ENCODE data around the gene GREM1. TPM values are rescaled to one million over a fixed set of nuclear protein-coding genes. Genes with fewer than 3 reads are reported as not detected.

Gene GREM1
- total RNA-seq, 4 donors from 2014 or later: 0.31 to 1.0 (median 0.41) TPM; not detected in 1

GRCh38 chr15:32735989-32736700 is 18.3 kb downstream of the GREM1 start:
- TF ChIP-seq POLR2A (IDR thresholded peaks at IDR 0.05): no peak
- TF ChIP-seq, protein P1, sequence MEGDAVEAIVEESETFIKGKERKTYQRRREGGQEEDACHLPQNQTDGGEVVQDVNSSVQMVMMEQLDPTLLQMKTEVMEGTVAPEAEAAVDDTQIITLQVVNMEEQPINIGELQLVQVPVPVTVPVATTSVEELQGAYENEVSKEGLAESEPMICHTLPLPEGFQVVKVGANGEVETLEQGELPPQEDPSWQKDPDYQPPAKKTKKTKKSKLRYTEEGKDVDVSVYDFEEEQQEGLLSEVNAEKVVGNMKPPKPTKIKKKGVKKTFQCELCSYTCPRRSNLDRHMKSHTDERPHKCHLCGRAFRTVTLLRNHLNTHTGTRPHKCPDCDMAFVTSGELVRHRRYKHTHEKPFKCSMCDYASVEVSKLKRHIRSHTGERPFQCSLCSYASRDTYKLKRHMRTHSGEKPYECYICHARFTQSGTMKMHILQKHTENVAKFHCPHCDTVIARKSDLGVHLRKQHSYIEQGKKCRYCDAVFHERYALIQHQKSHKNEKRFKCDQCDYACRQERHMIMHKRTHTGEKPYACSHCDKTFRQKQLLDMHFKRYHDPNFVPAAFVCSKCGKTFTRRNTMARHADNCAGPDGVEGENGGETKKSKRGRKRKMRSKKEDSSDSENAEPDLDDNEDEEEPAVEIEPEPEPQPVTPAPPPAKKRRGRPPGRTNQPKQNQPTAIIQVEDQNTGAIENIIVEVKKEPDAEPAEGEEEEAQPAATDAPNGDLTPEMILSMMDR (IDR thresholded peaks at IDR 0.05 in 4 of 5, conservative IDR thresholded peaks at IDR 0.05 in 1 of 5): no peak
- ATAC-seq (no peak), DNase-seq (no peak)
- in situ Hi-C loops (cut with MboI; ENCODE audit: low sequenced_read_pairs in 4 of 4): no loop called here
- H3K4me1 ChIP-seq: no peaks in the 10 kb centered on the region
- H3K27me3 ChIP-seq: no peaks in the 10 kb centered on the region
- H3K4me3 ChIP-seq: no peak overlapping the region
- H3K27ac ChIP-seq: no peak overlapping the region
- intact Hi-C loops (cut with DNase I; ENCODE audit: low total_unique reads): no loop called here
- H3K36me3 ChIP-seq: no peaks in the 10 kb centered on the region
- H3K9me3 ChIP-seq: no peaks in the 10 kb centered on the region

GRCh38 chr15:32736701-32737061 is 18.9 kb downstream of the GREM1 start:
- in situ Hi-C loops (cut with MboI; ENCODE audit: low sequenced_read_pairs in 4 of 4): no loop called here
- TF ChIP-seq, protein P1 (IDR thresholded peaks at IDR 0.05 in 4 of 5, conservative IDR thresholded peaks at IDR 0.05 in 1 of 5): no peak
- TF ChIP-seq POLR2A (IDR thresholded peaks at IDR 0.05): no peak
- H3K27me3 ChIP-seq: no peaks in the 10 kb centered on the region

DNA sequence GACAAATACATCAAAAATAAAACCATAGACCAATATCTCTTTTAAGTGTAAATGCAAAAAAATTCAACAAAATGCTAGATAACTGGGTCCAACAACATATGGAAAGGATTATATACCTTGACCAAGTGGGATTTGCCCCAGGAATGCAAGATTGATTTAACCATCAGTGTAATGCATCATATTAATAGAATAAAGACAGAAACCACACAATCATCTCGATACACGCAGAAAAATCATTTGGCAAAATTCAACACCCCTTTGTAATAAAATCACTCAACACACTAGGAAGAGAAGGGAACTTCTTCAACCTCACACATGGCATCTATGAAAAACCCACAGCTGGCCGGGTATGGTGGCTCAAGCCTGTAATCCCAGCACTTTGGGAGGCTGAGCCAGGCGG is 19.5 kb downstream of the GREM1 start:
- Histone ChIP-seq H3K9me3 (no peaks in the 10 kb centered on the region), H3K4me3 (no peak overlapping the region), H3K27me3 (no peaks in the 10 kb centered on the region), H3K4me1 (no peaks in the 10 kb centered on the region), H3K27ac (no peak overlapping the region), H3K36me3 (no peaks in the 10 kb centered on the region)
- in situ Hi-C loops (cut with MboI; ENCODE audit: low sequenced_read_pairs in 4 of 4): no loop called here
- TF ChIP-seq, protein P1 (IDR thresholded peaks at IDR 0.05 in 4 of 5, conservative IDR thresholded peaks at IDR 0.05 in 1 of 5): no peak
- no peak for TF ChIP-seq POLR2A (IDR thresholded peaks at IDR 0.05)
- DNase-seq: no peak
- ATAC-seq: no peak
- intact Hi-C loops (cut with DNase I; ENCODE audit: low total_unique reads): no loop called here

More at GRCh38 chr15:32736701-32737061, 18.9 kb downstream of the GREM1 start:
- DNase-seq (no peak), ATAC-seq (no peak)
- no peaks in the 10 kb centered on the region for H3K4me1 ChIP-seq
- intact Hi-C loops (cut with DNase I; ENCODE audit: low total_unique reads): no loop called here
- H3K36me3 ChIP-seq: no peaks in the 10 kb centered on the region
- no peaks in the 10 kb centered on the region for H3K9me3 ChIP-seq
- no peak overlapping the region for H3K27ac ChIP-seq
- no peak overlapping the region for H3K4me3 ChIP-seq

DNA sequence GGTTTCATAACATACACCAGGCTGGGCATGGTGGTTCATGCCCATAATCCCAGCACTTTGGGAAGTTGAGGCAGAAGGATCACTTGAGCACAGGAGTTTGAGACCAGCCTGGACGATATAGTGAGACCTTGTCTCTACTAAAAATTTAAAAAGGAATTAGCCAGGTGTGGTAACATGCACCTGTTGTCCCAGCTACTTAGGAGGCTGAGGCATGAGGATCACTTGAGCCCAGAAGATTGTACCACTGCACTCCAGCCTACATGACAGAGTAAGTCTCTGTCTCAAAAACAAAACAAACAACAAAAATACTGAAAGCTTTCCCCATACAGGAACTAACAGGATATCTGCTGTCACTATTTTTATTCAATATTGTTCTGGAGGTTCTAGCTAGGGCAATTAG is 20.9 kb downstream of the GREM1 start:
- intact Hi-C loops (cut with DNase I; ENCODE audit: low total_unique reads): no loop called here
- Histone ChIP-seq H3K4me3 (no peak overlapping the region), H3K9me3 (no peaks in the 10 kb centered on the region), H3K27ac (no peak overlapping the region), H3K4me1 (no peaks in the 10 kb centered on the region), H3K27me3 (no peaks in the 10 kb centered on the region), H3K36me3 (no peaks in the 10 kb centered on the region)
- TF ChIP-seq POLR2A (IDR thresholded peaks at IDR 0.05): no peak
- TF ChIP-seq, protein P1 (IDR thresholded peaks at IDR 0.05 in 4 of 5, conservative IDR thresholded peaks at IDR 0.05 in 1 of 5): no peak
- in situ Hi-C loops (cut with MboI; ENCODE audit: low sequenced_read_pairs in 4 of 4): no loop called here
- no peak for DNase-seq
- ATAC-seq: no peak
